ENCODE measurements around the gene SLC28A3. TPM values are rescaled to one million over a fixed set of nuclear protein-coding genes. Genes with fewer than 3 reads are reported as not detected.

Gene SLC28A3
- total RNA-seq, 2 experiments from 2014 or later, result not detected

GRCh38 chr9:84277646-84278045, 62.9 kb downstream of the SLC28A3 start:
- Histone ChIP-seq H4K20me1 (ENCODE audit: insufficient read depth, low read length) (no peaks in the 10 kb centered on the region), H3K9me3 (ENCODE audit: low read length) (no peaks in the 10 kb centered on the region), H3K27ac (ENCODE audit: low read depth, low read length, poor library complexity, severe bottlenecking) (no peak overlapping the region), H3K4me2 (ENCODE audit: low read length) (no peak overlapping the region), H2AFZ (ENCODE audit: low read length) (no peak overlapping the region), H3K4me3 (ENCODE audit: low read depth, low read length, poor library complexity, severe bottlenecking) (no peak overlapping the region), H3K4me1 (ENCODE audit: insufficient read depth, low read length, poor library complexity, severe bottlenecking) (no peaks in the 10 kb centered on the region), H3K79me2 (ENCODE audit: insufficient read depth, low read depth, low read length) (no peaks in the 10 kb centered on the region), H3K36me3 (ENCODE audit: insufficient read depth, low read length) (no peaks in the 10 kb centered on the region), H3K9me2 (ENCODE audit: insufficient read depth, low read length) (no peaks in the 10 kb centered on the region)
- intact Hi-C loops (cut with micrococcal nuclease; ENCODE audit: unreplicated experiment), result no loop called here
- BruUV-seq (replicated peaks), result no TSS peak
- TF ChIP-seq EZH2phosphoT487 (IDR thresholded peaks at IDR 0.05; ENCODE audit: borderline replicate concordance, low read depth, low read length) (no peak), CTCF (conservative IDR thresholded peaks at IDR 0.05; ENCODE audit: low read length) (no peak)
- POLR2A ChIA-PET, result interaction anchor here (0.7 kb wide), 1 partner anchor 168 kb away, joined by 4 read pairs; no protein-coding TSS in a partner anchor
- CTCF ChIA-PET (ENCODE audit: unreplicated experiment), result no interaction called here
- DNase-seq (ENCODE audit: low spot score), result no peak

- intact Hi-C loops (cut with micrococcal nuclease; ENCODE audit: unreplicated experiment), result no loop called here
- no peaks in the 10 kb centered on the region for H3K4me1 ChIP-seq (ENCODE audit: insufficient read depth, low read length, poor library complexity, severe bottlenecking)
- H3K36me3 ChIP-seq (ENCODE audit: insufficient read depth, low read length), result no peaks in the 10 kb centered on the region
- no peaks in the 10 kb centered on the region for H3K9me3 ChIP-seq (ENCODE audit: low read length)
- H3K4me3 ChIP-seq (ENCODE audit: low read depth, low read length, poor library complexity, severe bottlenecking), result no peak overlapping the region
- H3K79me2 ChIP-seq (ENCODE audit: insufficient read depth, low read depth, low read length), result no peaks in the 10 kb centered on the region
- no peak overlapping the region for H3K4me2 ChIP-seq (ENCODE audit: low read length)
- no TSS peak for BruUV-seq (replicated peaks)
- DNase-seq (ENCODE audit: low spot score), result no peak
- no peak overlapping the region for H3K27ac ChIP-seq (ENCODE audit: low read depth, low read length, poor library complexity, severe bottlenecking)
- H4K20me1 ChIP-seq (ENCODE audit: insufficient read depth, low read length), result no peaks in the 10 kb centered on the region
- H3K9me2 ChIP-seq (ENCODE audit: insufficient read depth, low read length), result no peaks in the 10 kb centered on the region
- no peak overlapping the region for H2AFZ ChIP-seq (ENCODE audit: low read length)
- ChIA-PET POLR2A (interaction anchor here (0.7 kb wide), 1 partner anchor 502 kb away, joined by 3 read pairs; no protein-coding TSS in a partner anchor), CTCF (ENCODE audit: unreplicated experiment) (no interaction called here)
- TF ChIP-seq EZH2phosphoT487 (IDR thresholded peaks at IDR 0.05; ENCODE audit: borderline replicate concordance, low read depth, low read length), result no peak
- TF ChIP-seq CTCF (conservative IDR thresholded peaks at IDR 0.05; ENCODE audit: low read length), result no peak
Measured at GRCh38 chr9:84276741-84277140, 63.8 kb downstream of the SLC28A3 start.

GRCh38 chr9:84271921-84272556, 68.5 kb downstream of the SLC28A3 start:
- Histone ChIP-seq H3K4me3 (ENCODE audit: low read depth, low read length, poor library complexity, severe bottlenecking) (no peak overlapping the region), H3K9me2 (ENCODE audit: insufficient read depth, low read length) (no peaks in the 10 kb centered on the region), H3K36me3 (ENCODE audit: insufficient read depth, low read length) (no peaks in the 10 kb centered on the region), H3K27ac (ENCODE audit: low read depth, low read length, poor library complexity, severe bottlenecking) (no peak overlapping the region), H3K9me3 (ENCODE audit: low read length) (no peaks in the 10 kb centered on the region), H3K79me2 (ENCODE audit: insufficient read depth, low read depth, low read length) (no peaks in the 10 kb centered on the region), H3K4me2 (ENCODE audit: low read length) (no peak overlapping the region), H3K4me1 (ENCODE audit: insufficient read depth, low read length, poor library complexity, severe bottlenecking) (no peaks in the 10 kb centered on the region), H4K20me1 (ENCODE audit: insufficient read depth, low read length) (no peaks in the 10 kb centered on the region), H2AFZ (ENCODE audit: low read length) (no peak overlapping the region)
- TF ChIP-seq CTCF (conservative IDR thresholded peaks at IDR 0.05; ENCODE audit: low read length) (no peak), EZH2phosphoT487 (IDR thresholded peaks at IDR 0.05; ENCODE audit: borderline replicate concordance, low read depth, low read length) (no peak)
- intact Hi-C loops (cut with micrococcal nuclease; ENCODE audit: unreplicated experiment), result no loop called here
- ChIA-PET POLR2A (no interaction called here), CTCF (ENCODE audit: unreplicated experiment) (no interaction called here)
- no peak for DNase-seq (ENCODE audit: low spot score)
- no TSS peak for BruUV-seq (replicated peaks)
